ENCODE results near the gene FDPS. TPM values are rescaled to one million over a fixed set of nuclear protein-coding genes. Genes with fewer than 3 reads are reported as not detected.

Gene FDPS
- total and polyA plus RNA-seq, 2 experiments from 2014 or later: 287 to 366 TPM

DNA sequence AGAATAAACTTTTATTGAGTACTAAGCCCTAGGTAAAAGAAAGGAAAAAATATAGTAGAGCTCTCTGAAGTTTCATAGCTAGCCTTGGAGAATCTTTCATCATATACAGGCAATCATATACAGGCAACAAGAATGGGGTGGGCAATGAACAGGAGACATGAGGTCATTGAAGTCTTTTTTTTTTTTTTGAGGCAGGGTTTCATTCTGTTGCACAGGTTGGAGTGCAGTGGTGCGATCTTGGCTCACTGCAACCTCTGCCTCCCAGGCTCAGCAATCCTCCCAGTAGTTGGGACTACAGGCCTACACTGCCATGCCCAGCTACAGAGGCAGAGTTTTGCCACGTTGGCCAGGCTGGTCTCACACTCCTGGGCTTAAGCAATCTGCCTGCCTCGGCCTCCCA, 34.2 kb downstream of the FDPS start (continued):
- TF ChIP-seq, protein P1, sequence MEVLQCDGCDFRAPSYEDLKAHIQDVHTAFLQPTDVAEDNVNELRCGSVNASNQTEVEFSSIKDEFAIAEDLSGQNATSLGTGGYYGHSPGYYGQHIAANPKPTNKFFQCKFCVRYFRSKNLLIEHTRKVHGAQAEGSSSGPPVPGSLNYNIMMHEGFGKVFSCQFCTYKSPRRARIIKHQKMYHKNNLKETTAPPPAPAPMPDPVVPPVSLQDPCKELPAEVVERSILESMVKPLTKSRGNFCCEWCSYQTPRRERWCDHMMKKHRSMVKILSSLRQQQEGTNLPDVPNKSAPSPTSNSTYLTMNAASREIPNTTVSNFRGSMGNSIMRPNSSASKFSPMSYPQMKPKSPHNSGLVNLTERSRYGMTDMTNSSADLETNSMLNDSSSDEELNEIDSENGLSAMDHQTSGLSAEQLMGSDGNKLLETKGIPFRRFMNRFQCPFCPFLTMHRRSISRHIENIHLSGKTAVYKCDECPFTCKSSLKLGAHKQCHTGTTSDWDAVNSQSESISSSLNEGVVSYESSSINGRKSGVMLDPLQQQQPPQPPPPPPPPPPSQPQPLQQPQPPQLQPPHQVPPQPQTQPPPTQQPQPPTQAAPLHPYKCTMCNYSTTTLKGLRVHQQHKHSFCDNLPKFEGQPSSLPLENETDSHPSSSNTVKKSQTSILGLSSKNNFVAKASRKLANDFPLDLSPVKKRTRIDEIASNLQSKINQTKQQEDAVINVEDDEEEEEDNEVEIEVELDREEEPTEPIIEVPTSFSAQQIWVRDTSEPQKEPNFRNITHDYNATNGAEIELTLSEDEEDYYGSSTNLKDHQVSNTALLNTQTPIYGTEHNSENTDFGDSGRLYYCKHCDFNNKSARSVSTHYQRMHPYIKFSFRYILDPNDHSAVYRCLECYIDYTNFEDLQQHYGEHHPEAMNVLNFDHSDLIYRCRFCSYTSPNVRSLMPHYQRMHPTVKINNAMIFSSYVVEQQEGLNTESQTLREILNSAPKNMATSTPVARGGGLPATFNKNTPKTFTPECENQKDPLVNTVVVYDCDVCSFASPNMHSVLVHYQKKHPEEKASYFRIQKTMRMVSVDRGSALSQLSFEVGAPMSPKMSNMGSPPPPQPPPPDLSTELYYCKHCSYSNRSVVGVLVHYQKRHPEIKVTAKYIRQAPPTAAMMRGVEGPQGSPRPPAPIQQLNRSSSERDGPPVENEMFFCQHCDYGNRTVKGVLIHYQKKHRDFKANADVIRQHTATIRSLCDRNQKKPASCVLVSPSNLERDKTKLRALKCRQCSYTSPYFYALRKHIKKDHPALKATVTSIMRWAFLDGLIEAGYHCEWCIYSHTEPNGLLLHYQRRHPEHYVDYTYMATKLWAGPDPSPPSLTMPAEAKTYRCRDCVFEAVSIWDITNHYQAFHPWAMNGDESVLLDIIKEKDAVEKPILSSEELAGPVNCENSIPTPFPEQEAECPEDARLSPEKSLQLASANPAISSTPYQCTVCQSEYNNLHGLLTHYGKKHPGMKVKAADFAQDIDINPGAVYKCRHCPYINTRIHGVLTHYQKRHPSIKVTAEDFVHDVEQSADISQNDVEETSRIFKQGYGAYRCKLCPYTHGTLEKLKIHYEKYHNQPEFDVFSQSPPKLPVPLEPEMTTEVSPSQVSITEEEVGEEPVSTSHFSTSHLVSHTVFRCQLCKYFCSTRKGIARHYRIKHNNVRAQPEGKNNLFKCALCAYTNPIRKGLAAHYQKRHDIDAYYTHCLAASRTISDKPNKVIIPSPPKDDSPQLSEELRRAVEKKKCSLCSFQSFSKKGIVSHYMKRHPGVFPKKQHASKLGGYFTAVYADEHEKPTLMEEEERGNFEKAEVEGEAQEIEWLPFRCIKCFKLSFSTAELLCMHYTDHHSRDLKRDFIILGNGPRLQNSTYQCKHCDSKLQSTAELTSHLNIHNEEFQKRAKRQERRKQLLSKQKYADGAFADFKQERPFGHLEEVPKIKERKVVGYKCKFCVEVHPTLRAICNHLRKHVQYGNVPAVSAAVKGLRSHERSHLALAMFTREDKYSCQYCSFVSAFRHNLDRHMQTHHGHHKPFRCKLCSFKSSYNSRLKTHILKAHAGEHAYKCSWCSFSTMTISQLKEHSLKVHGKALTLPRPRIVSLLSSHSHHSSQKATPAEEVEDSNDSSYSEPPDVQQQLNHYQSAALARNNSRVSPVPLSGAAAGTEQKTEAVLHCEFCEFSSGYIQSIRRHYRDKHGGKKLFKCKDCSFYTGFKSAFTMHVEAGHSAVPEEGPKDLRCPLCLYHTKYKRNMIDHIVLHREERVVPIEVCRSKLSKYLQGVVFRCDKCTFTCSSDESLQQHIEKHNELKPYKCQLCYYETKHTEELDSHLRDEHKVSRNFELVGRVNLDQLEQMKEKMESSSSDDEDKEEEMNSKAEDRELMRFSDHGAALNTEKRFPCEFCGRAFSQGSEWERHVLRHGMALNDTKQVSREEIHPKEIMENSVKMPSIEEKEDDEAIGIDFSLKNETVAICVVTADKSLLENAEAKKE (CRISPR knock-in tag; IDR thresholded peaks at IDR 0.05): no peak
- TF ChIP-seq JUNB (IDR thresholded peaks at IDR 0.05; ENCODE audit: unreplicated experiment) (no peak), POLR2AphosphoS5 (IDR thresholded peaks at IDR 0.05; ENCODE audit: low read depth) (no peak), ZNF114 (CRISPR knock-in tag; IDR thresholded peaks at IDR 0.05) (no peak), STAT1 (IDR thresholded peaks at IDR 0.05; ENCODE audit: unreplicated experiment) (no peak)
- TF ChIP-seq, protein P2, sequence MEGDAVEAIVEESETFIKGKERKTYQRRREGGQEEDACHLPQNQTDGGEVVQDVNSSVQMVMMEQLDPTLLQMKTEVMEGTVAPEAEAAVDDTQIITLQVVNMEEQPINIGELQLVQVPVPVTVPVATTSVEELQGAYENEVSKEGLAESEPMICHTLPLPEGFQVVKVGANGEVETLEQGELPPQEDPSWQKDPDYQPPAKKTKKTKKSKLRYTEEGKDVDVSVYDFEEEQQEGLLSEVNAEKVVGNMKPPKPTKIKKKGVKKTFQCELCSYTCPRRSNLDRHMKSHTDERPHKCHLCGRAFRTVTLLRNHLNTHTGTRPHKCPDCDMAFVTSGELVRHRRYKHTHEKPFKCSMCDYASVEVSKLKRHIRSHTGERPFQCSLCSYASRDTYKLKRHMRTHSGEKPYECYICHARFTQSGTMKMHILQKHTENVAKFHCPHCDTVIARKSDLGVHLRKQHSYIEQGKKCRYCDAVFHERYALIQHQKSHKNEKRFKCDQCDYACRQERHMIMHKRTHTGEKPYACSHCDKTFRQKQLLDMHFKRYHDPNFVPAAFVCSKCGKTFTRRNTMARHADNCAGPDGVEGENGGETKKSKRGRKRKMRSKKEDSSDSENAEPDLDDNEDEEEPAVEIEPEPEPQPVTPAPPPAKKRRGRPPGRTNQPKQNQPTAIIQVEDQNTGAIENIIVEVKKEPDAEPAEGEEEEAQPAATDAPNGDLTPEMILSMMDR (conservative IDR thresholded peaks at IDR 0.05; ENCODE audit: low read depth in 2 of 2): no peak
- TF ChIP-seq, protein P3, sequence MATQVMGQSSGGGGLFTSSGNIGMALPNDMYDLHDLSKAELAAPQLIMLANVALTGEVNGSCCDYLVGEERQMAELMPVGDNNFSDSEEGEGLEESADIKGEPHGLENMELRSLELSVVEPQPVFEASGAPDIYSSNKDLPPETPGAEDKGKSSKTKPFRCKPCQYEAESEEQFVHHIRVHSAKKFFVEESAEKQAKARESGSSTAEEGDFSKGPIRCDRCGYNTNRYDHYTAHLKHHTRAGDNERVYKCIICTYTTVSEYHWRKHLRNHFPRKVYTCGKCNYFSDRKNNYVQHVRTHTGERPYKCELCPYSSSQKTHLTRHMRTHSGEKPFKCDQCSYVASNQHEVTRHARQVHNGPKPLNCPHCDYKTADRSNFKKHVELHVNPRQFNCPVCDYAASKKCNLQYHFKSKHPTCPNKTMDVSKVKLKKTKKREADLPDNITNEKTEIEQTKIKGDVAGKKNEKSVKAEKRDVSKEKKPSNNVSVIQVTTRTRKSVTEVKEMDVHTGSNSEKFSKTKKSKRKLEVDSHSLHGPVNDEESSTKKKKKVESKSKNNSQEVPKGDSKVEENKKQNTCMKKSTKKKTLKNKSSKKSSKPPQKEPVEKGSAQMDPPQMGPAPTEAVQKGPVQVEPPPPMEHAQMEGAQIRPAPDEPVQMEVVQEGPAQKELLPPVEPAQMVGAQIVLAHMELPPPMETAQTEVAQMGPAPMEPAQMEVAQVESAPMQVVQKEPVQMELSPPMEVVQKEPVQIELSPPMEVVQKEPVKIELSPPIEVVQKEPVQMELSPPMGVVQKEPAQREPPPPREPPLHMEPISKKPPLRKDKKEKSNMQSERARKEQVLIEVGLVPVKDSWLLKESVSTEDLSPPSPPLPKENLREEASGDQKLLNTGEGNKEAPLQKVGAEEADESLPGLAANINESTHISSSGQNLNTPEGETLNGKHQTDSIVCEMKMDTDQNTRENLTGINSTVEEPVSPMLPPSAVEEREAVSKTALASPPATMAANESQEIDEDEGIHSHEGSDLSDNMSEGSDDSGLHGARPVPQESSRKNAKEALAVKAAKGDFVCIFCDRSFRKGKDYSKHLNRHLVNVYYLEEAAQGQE (IDR thresholded peaks at IDR 0.05; ENCODE audit: unreplicated experiment): no peak

Measured in GM23338 (cell line).